Ammon's horn (tissue), 1 donor: Measurements from ENCODE around the gene PI4KA.
"Not testable (repeated sequence)": the region's sequence is repeated elsewhere in the genome, so short reads cannot be mapped to it uniquely, and the experiment has no call there.

ENCODE experiments used
- DNase-seq: peaks from one replicate; pipeline ENCODE4 v3.0.0-alpha.2; 2016; ENCODE audit warnings: low spot score

PI4KA gene

GRCh38 chr22:20694256-20694655 is 164.4 kb downstream of the PI4KA start:
- not testable (repeated sequence) for DNase-seq

DNA sequence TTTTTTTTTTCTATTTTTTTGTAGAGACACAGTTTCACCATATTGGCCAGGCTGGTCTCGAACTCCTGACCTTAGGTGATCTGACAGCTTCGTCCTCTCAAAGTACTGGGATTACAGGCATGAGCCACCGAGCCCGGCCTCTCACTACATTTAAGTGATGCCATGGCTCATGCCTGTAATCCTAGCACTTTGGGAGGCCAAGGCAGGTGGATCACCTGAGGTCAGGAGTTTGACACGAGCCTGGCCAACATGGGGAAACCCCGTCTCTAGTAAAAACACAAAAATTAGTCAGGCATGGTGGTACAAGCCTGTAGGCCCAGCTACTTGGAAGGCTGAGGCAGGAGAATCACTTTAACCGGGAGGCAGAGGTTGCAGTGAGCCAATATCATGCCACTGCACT is 165.7 kb downstream of the PI4KA start:
- DNase-seq: not testable (repeated sequence)

DNA sequence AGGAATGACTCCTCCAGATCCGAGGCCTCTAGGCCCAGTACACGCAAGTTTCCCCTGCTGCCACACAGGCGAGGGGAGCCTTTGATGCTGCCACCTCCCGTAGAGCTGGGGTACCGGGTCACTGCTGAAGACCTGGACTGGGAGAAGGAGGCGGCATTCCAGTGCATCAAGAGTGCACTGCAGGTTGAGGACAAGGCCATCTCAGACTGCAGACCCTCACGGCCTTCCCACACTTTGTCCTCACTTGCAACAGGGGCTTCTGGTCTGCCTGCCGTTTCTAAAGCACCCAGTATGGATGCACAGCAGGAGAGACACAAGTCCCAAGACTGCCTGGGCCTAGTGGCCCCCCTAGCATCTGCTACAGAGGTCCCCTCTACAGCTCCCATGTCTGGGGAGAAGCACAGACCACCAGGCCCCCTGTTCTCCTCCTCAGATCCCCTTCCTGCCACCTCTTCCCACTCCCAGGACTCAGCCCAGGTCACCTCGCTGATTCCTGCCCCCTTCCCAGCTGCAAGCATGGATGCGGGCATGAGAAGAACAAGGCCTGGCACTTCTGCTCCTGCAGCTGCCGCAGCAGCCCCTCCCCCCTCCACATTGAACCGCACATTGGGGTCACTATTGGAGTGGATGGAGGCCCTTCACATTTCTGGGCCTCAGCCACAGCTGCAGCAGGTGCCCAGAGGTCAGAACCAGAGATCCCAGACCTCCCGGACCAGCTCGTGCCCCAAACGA is 167.9 kb downstream of the PI4KA start:
- DNase-seq: not testable (repeated sequence)

DNA sequence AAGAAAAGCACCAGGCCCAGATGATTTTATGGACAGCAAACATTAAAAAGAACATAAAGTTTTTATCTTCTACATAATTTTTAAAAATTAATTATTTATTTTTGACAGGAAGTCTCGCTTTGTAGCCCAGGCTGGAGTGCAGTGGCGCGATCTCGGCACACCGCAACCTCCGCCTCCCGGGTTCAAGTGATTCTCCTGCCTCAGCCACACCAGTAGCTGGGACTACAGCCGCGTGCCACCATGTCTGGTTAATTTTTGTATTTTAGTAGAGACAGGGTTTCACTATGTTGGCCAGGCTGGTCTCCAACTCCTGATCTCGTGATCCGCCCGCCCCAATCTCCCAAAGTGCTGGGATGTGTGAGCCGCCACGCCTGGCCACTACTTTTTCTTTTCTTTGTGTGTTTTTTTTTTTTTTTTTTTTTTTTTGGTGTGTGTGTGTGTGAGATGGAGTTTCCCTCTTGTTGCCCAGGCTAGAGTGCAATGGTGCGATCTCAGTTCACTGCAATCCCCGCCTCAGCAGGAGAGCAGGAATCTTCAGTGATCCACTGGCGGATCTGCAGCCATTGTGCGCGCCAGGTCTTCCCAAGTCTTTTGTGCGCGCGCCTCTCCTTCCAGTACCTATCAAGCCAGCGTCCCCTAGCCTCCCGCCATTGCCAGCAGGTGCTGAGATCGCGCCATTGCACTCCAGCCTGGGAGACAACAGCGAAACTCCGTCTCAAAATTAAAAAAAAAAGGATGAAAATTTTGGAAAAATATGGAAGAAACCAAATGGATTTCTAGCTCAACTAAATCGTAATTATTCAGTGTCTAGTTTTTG is 171.0 kb downstream of the PI4KA start:
- DNase-seq: not testable (repeated sequence)

- DNase-seq: not testable (repeated sequence)
Observed at GRCh38 chr22:20685764-20686163, 172.8 kb downstream of the PI4KA start.

GRCh38 chr22:20678792-20679435 is 179.7 kb downstream of the PI4KA start:
- DNase-seq: not testable (repeated sequence)

- DNase-seq: no peak
Observed at GRCh38 chr22:20677684-20678242, 180.8 kb downstream of the PI4KA start.

DNA sequence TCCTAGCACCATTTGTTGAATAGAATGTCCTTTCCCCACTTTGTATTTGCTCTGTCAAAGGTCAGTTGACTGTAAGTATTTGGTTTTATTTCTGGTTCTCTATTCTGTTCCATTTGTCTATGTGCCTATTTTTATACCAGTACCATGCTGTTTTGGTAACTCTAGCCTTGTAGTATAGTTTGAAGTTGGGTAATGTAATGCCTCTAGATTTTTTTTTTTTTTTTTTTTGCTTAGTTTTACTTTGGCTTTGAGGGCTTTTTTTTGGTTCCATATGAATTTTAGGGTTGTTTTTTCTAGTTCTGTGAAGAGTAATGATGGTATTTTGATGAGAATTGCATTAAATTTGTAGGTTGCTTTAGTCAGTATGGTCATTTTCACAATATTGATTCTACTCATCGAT is 183.0 kb downstream of the PI4KA start:
- not testable (repeated sequence) for DNase-seq

DNA sequence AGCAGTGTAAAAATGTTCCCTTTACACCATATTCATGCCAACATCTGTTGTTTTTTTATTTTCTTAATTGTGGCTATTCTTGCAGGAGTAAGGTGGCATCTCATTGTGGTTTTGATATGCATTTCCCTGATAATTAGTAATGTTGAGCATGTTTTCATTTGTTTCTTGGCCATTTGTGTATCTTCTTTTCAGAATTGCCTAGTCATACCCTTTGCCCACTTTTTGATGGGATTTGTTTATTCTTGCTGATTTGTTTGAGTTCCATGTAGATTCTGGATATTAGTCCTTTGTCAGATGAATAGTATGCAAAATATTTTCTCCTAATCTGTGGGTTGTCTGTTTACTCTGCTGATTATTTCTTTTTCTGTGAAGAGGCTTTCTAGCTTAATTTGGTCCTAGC is 183.6 kb downstream of the PI4KA start:
- no peak for DNase-seq

- no peak for DNase-seq
Observed at GRCh38 chr22:20673295-20674195, 185.1 kb downstream of the PI4KA start.

GRCh38 chr22:20672732-20673131 is 185.9 kb downstream of the PI4KA start:
- DNase-seq: no peak

GRCh38 chr22:20672082-20672424 is 186.6 kb downstream of the PI4KA start:
- DNase-seq: no peak

- DNase-seq: no peak
Observed at GRCh38 chr22:20671409-20672081, 187.1 kb downstream of the PI4KA start.

DNA sequence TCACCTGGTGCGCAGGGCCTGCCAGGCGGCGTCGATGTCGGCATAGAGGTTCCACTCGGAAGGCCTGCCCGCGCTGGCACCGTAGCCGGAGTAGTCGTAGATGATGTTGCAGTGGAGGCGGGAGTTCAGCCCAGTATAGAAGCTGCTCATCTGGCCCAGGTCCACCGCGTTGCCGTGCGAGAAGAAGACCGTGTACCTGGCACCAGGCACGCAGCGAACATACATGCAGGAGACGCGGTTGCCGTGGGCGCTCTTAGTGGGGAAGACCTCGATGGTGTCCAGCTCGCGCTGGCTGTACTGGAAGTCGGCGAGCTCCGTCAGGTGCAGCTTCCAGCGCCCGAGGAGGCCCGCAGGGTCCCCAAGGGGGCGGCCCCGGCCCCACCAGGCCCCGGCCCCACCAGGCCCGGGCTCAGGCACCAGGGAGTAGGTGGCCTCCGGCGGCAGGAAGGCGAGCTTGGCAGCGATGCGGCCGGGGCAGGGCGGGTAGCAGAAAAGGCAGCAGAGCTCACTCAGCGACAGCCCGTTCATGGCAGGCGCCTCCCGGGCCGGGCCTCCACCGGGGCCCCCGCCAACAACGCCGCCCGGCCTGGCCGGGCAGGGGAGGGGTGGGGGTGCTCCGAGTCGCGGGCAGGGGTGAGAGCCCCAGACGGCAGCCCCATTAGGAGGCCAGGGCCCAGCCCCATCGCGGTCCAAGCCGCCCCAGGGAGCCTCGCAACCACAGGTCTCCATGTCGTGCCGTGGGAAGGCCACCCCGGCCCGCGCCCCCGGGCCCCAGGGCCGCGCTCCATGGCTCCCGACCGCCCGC is 188.0 kb downstream of the PI4KA start:
- DNase-seq: not testable (repeated sequence)

DNA sequence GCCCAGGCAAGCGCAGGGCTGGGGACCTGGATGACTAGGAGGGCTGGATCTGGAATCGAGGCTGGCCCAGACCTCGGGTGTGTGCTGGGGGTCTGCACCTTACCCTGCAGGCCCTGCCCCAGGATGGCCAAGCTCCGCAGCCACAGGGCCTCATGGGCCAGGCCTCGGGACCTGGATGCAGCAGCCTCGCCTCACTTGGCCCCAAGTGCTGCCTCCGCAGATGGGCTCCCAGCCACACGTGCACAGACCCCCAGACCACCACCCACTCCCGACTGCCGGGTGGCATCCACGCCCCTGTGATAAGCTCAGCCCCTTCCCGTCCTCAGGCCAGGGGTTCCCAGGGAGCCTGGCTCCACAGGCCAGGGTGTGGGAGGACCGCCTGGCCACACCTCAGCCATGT is 188.7 kb downstream of the PI4KA start:
- not testable (repeated sequence) for DNase-seq

- not testable (repeated sequence) for DNase-seq
Observed at GRCh38 chr22:20669471-20669870, 189.1 kb downstream of the PI4KA start.

DNA sequence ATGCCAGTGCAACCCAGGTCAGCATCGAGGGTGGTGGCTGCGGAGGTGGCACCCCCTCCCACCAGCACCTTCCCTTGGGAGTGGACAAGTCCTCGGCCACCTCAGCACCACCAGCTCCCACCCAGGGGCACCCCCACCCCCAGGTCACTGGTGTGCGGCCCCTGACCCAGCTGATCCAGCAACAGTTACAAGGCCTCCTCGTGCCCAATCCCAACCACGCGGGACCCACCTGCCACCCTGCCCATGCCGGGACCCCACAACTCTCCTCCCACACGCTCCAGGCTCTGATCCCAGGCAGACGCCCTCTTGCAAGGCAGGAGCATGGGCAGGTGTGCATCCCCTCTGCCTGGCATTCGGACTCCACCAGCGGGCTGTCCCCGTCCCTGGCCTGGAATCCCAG is 189.8 kb downstream of the PI4KA start:
- DNase-seq: not testable (repeated sequence)

DNA sequence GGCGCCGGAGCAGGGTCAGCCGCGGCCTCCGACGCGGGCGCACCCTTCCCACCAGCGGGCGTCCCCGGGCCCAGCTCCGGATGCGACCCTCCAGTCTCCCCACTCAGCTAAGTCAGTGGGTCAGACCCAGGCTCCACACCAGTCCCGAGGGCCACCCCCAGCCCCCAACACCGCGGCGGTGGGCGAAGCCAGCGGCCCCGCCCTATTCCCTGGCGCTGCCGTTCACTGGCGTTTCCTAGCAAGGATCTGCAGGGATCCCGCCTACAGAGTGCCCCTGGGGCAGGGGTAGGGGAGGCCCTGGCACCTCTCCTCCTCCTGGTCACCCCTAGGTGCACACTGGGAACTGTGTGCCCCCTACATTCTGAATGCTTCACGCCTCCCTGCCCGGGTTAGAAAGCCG is 190.4 kb downstream of the PI4KA start:
- DNase-seq: not testable (repeated sequence)

- not testable (repeated sequence) for DNase-seq
Observed at GRCh38 chr22:20667548-20667947, 191.1 kb downstream of the PI4KA start.

DNA sequence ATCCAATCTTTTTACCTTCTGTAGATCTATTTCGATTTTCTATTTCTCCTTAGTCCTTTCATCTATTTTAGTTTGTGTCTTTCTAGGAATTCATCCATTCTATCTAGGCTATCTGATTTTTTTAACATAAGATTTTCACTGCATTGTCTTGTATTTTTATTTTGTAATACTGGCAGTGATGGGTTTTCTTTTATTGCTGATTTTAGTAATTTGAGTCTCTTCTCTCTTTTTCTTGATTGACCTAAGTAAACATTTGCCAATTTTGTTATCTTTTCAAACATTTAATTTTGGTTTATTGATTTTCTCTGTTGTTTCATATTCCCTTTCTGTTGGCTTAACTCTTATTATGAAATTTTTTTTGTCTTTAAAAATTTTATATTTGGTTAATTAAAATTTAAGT is 192.1 kb downstream of the PI4KA start:
- DNase-seq: no peak
